NB4 (cell line): ENCODE data around the gene ZNF22.

Experiments used
- MAX ChIP-seq: IDR thresholded peaks from 2 replicates; pipeline ENCODE4 v1.6.1; 2011; ENCODE audit warnings: low read depth, low read length
- MYC ChIP-seq: IDR thresholded peaks from 2 replicates; pipeline ENCODE4 v1.6.1; 2011; ENCODE audit warnings: low read depth, low read length
- POLR2A ChIP-seq: IDR thresholded peaks from 2 replicates; pipeline ENCODE4 v1.6.1; 2011; ENCODE audit warnings: mild to moderate bottlenecking; ENCODE audit not compliant: insufficient read length; ENCODE audit errors: extremely low read depth
- TF ChIP-seq, protein P1 (sequence below): IDR thresholded peaks from one replicate; pipeline ENCODE4 v1.5.1; 2012; ENCODE audit warnings: low read depth, low read length

DNA sequence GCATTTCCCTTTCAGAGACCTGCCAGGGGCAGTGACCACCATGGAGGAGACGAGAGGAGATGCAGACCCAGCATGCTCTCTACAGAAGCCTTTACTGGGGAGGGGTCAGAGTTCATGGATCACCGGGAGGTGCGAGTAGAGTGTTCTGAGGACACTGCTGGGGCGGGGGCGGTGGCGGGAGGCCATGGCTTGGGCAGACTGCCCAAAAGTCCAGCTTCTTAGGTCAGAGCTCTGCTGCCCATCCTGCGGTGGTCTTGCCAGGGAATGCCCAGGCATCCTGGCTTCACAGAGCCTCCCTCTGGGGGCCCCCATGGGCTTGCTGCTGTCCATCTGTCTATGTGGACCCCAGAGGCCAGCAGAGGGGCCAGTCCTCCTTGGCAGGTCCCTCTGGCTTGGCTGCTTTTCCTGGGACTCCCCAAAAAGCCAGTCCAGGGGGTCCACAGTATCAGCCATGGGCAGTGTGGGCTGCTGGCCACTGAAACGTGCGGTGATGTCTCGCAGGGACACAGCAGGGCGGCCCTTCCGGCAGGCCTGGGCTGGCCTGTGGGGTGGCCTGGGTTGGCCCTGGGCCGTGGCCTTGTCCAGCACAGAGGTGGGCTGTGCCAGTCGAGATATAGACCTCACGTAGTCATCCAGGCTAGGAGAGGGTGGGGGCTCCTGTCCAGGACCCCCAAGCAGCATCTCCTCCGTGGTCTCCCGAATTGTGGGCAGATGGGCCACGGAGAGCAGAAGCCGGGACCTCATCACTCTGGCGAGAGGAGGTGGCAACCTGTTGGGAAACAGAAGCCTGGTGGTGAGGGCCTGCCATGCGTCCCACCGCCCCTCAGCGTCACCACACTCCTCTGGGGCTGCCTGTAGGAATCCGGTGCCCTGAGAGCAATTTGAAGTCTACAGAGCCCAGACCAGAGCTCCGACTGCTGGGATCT lies 23.2 kb upstream of the ZNF22 start:
- TF ChIP-seq, protein P1, sequence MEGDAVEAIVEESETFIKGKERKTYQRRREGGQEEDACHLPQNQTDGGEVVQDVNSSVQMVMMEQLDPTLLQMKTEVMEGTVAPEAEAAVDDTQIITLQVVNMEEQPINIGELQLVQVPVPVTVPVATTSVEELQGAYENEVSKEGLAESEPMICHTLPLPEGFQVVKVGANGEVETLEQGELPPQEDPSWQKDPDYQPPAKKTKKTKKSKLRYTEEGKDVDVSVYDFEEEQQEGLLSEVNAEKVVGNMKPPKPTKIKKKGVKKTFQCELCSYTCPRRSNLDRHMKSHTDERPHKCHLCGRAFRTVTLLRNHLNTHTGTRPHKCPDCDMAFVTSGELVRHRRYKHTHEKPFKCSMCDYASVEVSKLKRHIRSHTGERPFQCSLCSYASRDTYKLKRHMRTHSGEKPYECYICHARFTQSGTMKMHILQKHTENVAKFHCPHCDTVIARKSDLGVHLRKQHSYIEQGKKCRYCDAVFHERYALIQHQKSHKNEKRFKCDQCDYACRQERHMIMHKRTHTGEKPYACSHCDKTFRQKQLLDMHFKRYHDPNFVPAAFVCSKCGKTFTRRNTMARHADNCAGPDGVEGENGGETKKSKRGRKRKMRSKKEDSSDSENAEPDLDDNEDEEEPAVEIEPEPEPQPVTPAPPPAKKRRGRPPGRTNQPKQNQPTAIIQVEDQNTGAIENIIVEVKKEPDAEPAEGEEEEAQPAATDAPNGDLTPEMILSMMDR = no peak
- TF ChIP-seq MAX (no peak), MYC (no peak), POLR2A (no peak)
